GM12878 (cell line): ENCODE data around the gene DDX23.

Experiments
- CEBPB ChIP-seq, 2 experiments: fragments of 150-350 bp in 1 of 2; IDR thresholded peaks; 2 replicates each; pipeline ENCODE4 v1.6.1; 2012 to 2014; ENCODE audit warnings: low read depth in 2 of 2, low read length in 2 of 2, borderline replicate concordance in 1 of 2, inconsistent platforms in 1 of 2
- NR2C2 ChIP-seq: IDR thresholded peaks from 2 replicates; pipeline ENCODE4 v1.6.1; 2011; ENCODE audit warnings: borderline replicate concordance, low read depth; ENCODE audit not compliant: control insufficient read depth, insufficient read length
- PML ChIP-seq: IDR thresholded peaks from 2 replicates; pipeline ENCODE4 v1.6.1; 2012; ENCODE audit warnings: low read length, inconsistent platforms
- POLR2AphosphoS5 ChIP-seq: IDR thresholded peaks from 2 replicates; pipeline ENCODE4 v1.6.1; 2011; ENCODE audit warnings: mild to moderate bottlenecking, low read length, inconsistent platforms
- SUPT20H ChIP-seq: IDR thresholded peaks from 2 replicates; pipeline ENCODE4 v1.6.1; 2011; ENCODE audit warnings: low read depth, mild to moderate bottlenecking, low read length, moderate library complexity, borderline replicate concordance; ENCODE audit not compliant: control insufficient read depth
- SUZ12 ChIP-seq: fragments of 200-600 bp; sonication (generic); IDR thresholded peaks from one replicate; pipeline ENCODE4 v1.6.1; 2018; ENCODE audit warnings: antibody characterized with exemption, mild to moderate bottlenecking; ENCODE audit not compliant: unreplicated experiment
- TAF1 ChIP-seq: IDR thresholded peaks from 2 replicates; pipeline ENCODE4 v1.6.1; 2011; ENCODE audit warnings: mild to moderate bottlenecking, low read depth, low read length, borderline replicate concordance
- TF ChIP-seq, protein P1 (sequence below), 3 experiments: IDR thresholded peaks in 2 of 3; conservative IDR thresholded peaks in 1 of 3; 2 replicates each; pipeline ENCODE4 v1.5.1; 2011; ENCODE audit warnings: low read depth in 3 of 3, low read length in 3 of 3, mild to moderate bottlenecking in 3 of 3, control low read depth in 2 of 3, moderate library complexity in 2 of 3, inconsistent platforms in 1 of 3, mixed read lengths in 1 of 3; ENCODE audit not compliant: control insufficient read depth in 2 of 3, insufficient read depth in 1 of 3; ENCODE audit errors: extremely low read depth in 1 of 3

DNA sequence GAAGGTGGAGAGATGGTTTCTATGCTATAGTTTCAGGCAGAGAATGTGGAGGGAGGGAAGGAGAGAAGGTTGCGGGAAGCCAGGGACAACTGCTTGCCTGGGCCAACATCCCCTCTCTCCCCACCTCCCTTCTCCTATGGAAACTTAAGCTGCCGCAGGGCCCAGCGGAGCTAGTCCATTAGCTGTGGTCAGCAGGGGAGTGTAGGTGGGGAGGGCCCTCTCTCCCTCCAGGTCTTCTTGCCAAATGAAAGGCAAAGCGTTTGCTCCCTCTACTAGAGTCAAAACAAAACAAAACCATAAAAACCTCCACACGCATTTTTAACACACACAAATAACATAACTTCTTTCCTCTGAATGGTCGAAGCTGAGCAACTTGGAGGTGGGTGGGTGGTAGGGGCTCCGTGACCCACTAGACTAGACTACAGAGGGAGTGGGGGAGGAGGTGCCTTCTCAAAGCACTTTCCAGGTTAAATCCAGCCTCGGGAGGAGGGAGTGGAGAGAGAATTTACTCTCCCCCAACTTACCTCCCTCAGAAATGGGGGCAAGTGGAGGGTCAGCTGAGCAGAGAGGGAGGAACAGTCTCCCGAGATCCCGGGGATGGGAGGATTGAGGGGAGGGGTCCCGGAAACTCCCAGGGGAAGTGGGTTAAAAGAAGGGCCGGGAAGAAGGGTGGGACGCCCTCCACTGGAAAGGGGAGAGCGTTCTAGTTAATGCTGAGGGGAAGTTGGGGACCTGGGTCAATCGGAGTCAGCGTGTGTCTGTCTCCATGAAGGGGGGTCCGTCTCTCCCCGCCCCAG is 38.3 kb downstream of the DDX23 start:
- TF ChIP-seq SUPT20H (no peak), PML (no peak), NR2C2 (no peak), CEBPB (IDR thresholded peaks at IDR 0.05; ENCODE audit: borderline replicate concordance in 1 of 2, low read depth in 2 of 2, low read length in 2 of 2) (no peak), TAF1 (no peak), POLR2AphosphoS5 (no peak), SUZ12 (no peak)
- TF ChIP-seq, protein P1, sequence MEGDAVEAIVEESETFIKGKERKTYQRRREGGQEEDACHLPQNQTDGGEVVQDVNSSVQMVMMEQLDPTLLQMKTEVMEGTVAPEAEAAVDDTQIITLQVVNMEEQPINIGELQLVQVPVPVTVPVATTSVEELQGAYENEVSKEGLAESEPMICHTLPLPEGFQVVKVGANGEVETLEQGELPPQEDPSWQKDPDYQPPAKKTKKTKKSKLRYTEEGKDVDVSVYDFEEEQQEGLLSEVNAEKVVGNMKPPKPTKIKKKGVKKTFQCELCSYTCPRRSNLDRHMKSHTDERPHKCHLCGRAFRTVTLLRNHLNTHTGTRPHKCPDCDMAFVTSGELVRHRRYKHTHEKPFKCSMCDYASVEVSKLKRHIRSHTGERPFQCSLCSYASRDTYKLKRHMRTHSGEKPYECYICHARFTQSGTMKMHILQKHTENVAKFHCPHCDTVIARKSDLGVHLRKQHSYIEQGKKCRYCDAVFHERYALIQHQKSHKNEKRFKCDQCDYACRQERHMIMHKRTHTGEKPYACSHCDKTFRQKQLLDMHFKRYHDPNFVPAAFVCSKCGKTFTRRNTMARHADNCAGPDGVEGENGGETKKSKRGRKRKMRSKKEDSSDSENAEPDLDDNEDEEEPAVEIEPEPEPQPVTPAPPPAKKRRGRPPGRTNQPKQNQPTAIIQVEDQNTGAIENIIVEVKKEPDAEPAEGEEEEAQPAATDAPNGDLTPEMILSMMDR (IDR thresholded peaks at IDR 0.05 in 2 of 3, conservative IDR thresholded peaks at IDR 0.05 in 1 of 3; ENCODE audit: control insufficient read depth in 2 of 3, extremely low read depth in 1 of 3, insufficient read depth in 1 of 3, low read depth in 3 of 3, low read length in 3 of 3), result no peak; a peak in 1 of 6 replicates
